ENCODE results near the gene UCKL1.
A peak's percentile ranks its signal among the peaks of the same experiment; 100 is the strongest.
"Not testable (repeated sequence)": the region's sequence is repeated elsewhere in the genome, so short reads cannot be mapped to it uniquely, and the experiment has no call there.

Gene UCKL1

GRCh38 chr20:63955827-63956663, at the start of gene UCKL1:
Gene UCKL1, minus strand, starts transcription at chr20:63956416. Its CDS starts 44 bp downstream, at chr20:63956372.
- DNase-seq: peak; percentile 82

- no peak for DNase-seq
Measured at GRCh38 chr20:64005394-64005793, 49.2 kb upstream of the UCKL1 start.

GRCh38 chr20:64003960-64004725, 47.9 kb upstream of the UCKL1 start:
- no peak for DNase-seq

GRCh38 chr20:64001607-64002011, 45.4 kb upstream of the UCKL1 start:
- no peak for DNase-seq

- no peak for DNase-seq
Measured at GRCh38 chr20:64000906-64001305, 44.7 kb upstream of the UCKL1 start.

- no peak for DNase-seq
Measured at GRCh38 chr20:63982937-63983336, 26.7 kb upstream of the UCKL1 start.

GRCh38 chr20:63980806-63981728, 24.9 kb upstream of the UCKL1 start, which contains the start of gene PRPF6:
Gene PRPF6, plus strand, starts transcription at chr20:63981132. Its CDS starts 114 bp downstream, at chr20:63981246.
- peak; percentile 97 for DNase-seq

- DNase-seq: no peak
Measured at GRCh38 chr20:63980317-63980805, 24.1 kb upstream of the UCKL1 start.

- DNase-seq: peak; percentile 83
Measured at GRCh38 chr20:63979557-63980316, 23.5 kb upstream of the UCKL1 start, which contains the start of gene SAMD10. Gene SAMD10, minus strand, starts transcription at chr20:63979642. Its CDS starts 175 bp downstream, at chr20:63979467.

- no peak for DNase-seq
Measured at GRCh38 chr20:63979229-63979556, 23.0 kb upstream of the UCKL1 start.

- DNase-seq: peak; percentile 77
Measured at GRCh38 chr20:63978319-63979228, 22.4 kb upstream of the UCKL1 start.

- no peak for DNase-seq
Measured at GRCh38 chr20:63977739-63978276, 21.6 kb upstream of the UCKL1 start.

GRCh38 chr20:63976980-63977738, 20.9 kb upstream of the UCKL1 start:
- DNase-seq: no peak

- not testable (repeated sequence) for DNase-seq
Measured at GRCh38 chr20:63976511-63976910, 20.3 kb upstream of the UCKL1 start.

- peak; percentile 94 for DNase-seq
Measured at GRCh38 chr20:63974402-63975200, 18.4 kb upstream of the UCKL1 start.

- DNase-seq: peak; percentile 27
Measured at GRCh38 chr20:63973636-63974401, 17.6 kb upstream of the UCKL1 start.

GRCh38 chr20:63973160-63973479, 16.9 kb upstream of the UCKL1 start:
- DNase-seq: no peak
